DND-41 (cell line): Measurements from ENCODE around the gene STARD7.

Experiments
- CTCF ChIP-seq: IDR thresholded peaks from 2 replicates; pipeline ENCODE4 v1.5.1; 2012; ENCODE audit warnings: borderline replicate concordance, low read length, moderate library complexity, mild to moderate bottlenecking; ENCODE audit not compliant: poor library complexity, severe bottlenecking; ENCODE audit errors: extremely low read depth
- EZH2 ChIP-seq: IDR thresholded peaks from 3 replicates; pipeline ENCODE4 v1.6.1; 2012; ENCODE audit warnings: borderline replicate concordance, low read depth, mild to moderate bottlenecking, moderate library complexity, low read length, inconsistent platforms; ENCODE audit not compliant: severe bottlenecking

GRCh38 chr2:96145036-96145847 lies 63.4 kb downstream of the STARD7 start, which contains the start of gene DUSP2:
- TF ChIP-seq CTCF (no peak), EZH2 (no peak)
